Measurements from ENCODE around the gene TAS2R60. TPM values are rescaled to one million over a fixed set of nuclear protein-coding genes. Genes with fewer than 3 reads are reported as not detected.

Gene TAS2R60
- total RNA-seq, 1 experiment from 2014 or later, result not detected

GRCh38 chr7:143433759-143434158, 9.5 kb upstream of the TAS2R60 start:
- H3K4me1 Mint-ChIP-seq, result peaks cover 21% of the 10 kb centered on the region in 2 experiments
- H2AFZ ChIP-seq (ENCODE audit: low read length), result no peak overlapping the region
- H2AK5ac ChIP-seq (ENCODE audit: insufficient read length, low read length), result no peak overlapping the region
- H3K27me3 Mint-ChIP-seq (ENCODE audit: low read depth), result no peaks in the 10 kb centered on the region; the same call in 1 of the 2 replicates
- H3K23me2 ChIP-seq (ENCODE audit: insufficient read length, low read depth, low read length, poor library complexity, severe bottlenecking), result no peaks in the 10 kb centered on the region
- no peak overlapping the region for H2BK120ac ChIP-seq (ENCODE audit: low read depth, low read length, poor library complexity, severe bottlenecking)
- no peak overlapping the region for H2BK20ac ChIP-seq (ENCODE audit: low read depth, low read length, poor library complexity, severe bottlenecking)
- H4K20me1 ChIP-seq (ENCODE audit: control insufficient read depth, insufficient read depth, insufficient read length), result no peaks in the 10 kb centered on the region
- H4K91ac ChIP-seq (ENCODE audit: insufficient read length, low read depth, low read length), result no peak overlapping the region
- H3K14ac ChIP-seq (ENCODE audit: insufficient read depth, low read length), result no peak overlapping the region
- no peak overlapping the region for H3K4me3 Mint-ChIP-seq
- no peaks in the 10 kb centered on the region for H3K79me1 ChIP-seq (ENCODE audit: insufficient read depth, low read depth, low read length, poor library complexity, severe bottlenecking)
- no peak overlapping the region for H4K5ac ChIP-seq (ENCODE audit: insufficient read length, low read depth, low read length)
- H3K9me3 ChIP-seq (ENCODE audit: control insufficient read depth, low read depth, low read length), result no peaks in the 10 kb centered on the region
- H2BK5ac ChIP-seq (ENCODE audit: insufficient read length, low read length), result no peak overlapping the region
- no peak overlapping the region for H3K56ac ChIP-seq (ENCODE audit: insufficient read length, low read depth, low read length)
- H3K9me3 Mint-ChIP-seq, result no peaks in the 10 kb centered on the region
- H3K18ac ChIP-seq (ENCODE audit: insufficient read length, low read depth, low read length), result no peak overlapping the region
- no peak overlapping the region for H3K4ac ChIP-seq (ENCODE audit: low read depth, low read length)
- H3K23ac ChIP-seq (ENCODE audit: insufficient read length, low read depth, low read length), result no peak overlapping the region
- no peak overlapping the region for H3K4me2 ChIP-seq (ENCODE audit: insufficient read depth, insufficient read length, low read length)
- no peaks in the 10 kb centered on the region for H3K27me3 ChIP-seq (ENCODE audit: insufficient read depth, low read length)
- H4K8ac ChIP-seq (replicated peaks; ENCODE audit: insufficient read length, low read depth, low read length), result no peak overlapping the region
- no peak overlapping the region for H3K9ac ChIP-seq (ENCODE audit: extremely low read depth, insufficient read length, low read length)
- DNase-seq, result no peak
- WGBS (ENCODE audit: extremely low coverage, insufficient read length, low lambda C conversion rate), result no CpG with 5 or more reads among the region's 4 CpGs
- H3K36me3 Mint-ChIP-seq (ENCODE audit: insufficient read depth in 1 of 3, low read depth in 3 of 3), result no peaks in the 10 kb centered on the region; a peak in 1 of 7 replicates
- H3K27ac ChIP-seq (ENCODE audit: insufficient read length, low read depth, low read length), result no peak overlapping the region
- no peak overlapping the region for H3K27ac Mint-ChIP-seq
- no peaks in the 10 kb centered on the region for H3K79me2 ChIP-seq (ENCODE audit: insufficient read depth, low read length)
- TF ChIP-seq CTCF (conservative IDR thresholded peaks at IDR 0.05), result no peak
- peaks cover 7% of the 10 kb centered on the region; the same call in 1 of the 2 replicates for H3K4me1 ChIP-seq (ENCODE audit: insufficient read depth, low read length)
- no peak overlapping the region for H2BK12ac ChIP-seq (ENCODE audit: insufficient read length, low read depth, low read length)
- no peak overlapping the region for H2BK15ac ChIP-seq (ENCODE audit: low read depth, low read length)
- no peak overlapping the region for H3T11ph ChIP-seq (ENCODE audit: low read length)
